Measurements from ENCODE around the gene TLR9.

Gene TLR9

DNA sequence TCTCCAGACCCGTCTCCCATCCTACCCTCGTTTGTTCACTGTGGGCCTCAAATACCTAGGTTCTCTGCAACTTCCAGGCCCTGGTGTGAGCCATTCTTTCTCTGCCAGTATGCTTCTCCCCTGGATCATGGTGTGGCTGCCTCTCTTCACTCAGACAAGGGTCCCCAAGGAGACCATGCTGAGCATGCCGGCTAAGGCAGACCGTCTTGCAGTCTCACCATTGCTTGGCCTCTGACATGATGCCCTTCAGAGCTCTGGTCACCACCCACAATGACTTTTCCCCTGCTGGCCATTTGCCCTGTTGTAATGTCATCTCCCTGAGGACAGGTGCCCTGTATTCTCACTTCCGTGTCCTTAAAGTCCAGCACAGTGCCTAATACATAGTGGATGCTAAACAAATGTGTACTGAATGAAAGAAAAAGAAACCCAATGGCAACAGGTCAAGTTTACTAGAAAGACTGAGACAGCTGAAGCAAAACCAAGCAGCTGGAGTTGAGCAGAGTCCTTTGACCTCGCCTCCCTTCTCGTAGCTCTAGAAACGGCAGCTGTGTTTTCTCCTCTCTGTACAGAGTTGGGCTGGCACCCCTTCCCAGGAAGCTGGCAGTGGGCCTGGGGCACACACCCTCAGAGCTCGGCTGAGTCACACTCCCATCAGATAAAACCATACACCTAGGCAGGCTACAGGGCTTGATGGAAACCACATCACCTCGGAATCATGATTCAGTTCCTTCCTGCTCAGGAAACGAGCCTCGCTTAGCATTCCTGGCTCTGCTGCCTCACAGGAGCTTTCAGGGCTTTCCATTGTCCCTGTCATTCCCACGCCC lies 8.6 kb downstream of the TLR9 start:
- peak; percentile 79 for DNase-seq

DNA sequence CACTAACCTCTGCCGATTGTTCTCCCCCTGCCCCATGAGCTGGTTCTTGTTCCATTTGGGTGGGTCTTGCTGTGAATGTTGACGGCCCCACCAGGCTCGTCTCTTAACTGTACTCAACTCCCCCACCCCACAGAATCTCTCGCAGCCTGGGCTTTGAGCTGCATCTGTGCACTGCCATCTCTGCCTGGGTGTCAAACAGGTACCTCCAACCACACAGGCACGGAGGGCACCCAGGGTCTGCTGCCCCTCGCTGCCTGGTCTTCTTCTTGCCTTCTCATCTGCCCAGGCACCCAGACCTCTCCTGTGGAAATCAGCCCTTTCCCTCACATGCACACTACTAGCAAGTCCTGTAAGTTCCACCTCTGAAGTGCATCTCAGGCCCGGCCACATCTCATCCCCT lies 10.1 kb downstream of the TLR9 start:
- DNase-seq, result no peak

DNA sequence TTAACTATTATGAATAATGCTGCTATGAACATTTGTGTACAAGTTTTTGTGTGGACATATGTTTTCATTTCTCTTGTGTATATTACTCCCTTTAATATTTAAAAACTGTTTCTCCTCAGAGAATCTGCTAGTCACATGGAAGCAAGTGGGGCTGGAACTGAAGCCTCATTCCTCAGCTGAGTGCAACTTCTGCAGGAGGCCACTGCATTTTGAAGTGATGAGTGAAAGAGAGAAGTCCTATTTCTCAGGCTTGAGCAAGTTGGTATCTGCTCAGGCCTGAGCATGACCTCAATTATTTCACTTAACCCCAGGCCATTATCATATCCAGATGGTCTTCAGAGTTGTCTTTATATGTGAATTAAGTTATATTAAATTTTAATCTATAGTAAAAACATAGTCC lies 11.5 kb downstream of the TLR9 start:
- no peak for DNase-seq

DNA sequence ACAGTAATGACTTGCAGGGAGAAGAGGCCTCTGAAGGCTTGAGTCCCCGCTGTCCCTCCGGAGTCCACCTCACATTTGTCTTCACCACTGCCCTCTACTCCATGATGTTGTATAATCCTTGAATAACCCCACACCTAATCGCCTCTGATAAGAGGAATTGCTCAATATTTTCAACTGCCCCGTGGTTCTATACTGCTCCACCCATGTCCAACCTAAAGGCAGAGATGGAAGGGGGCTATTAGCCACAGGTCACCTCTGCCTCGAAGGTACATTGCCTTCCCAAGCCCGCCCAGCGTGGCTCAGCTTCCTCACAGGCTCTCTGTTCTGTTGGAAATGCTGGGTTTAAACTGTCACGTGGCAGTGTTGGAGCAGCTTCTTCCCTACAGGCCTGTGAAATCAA lies 12.4 kb downstream of the TLR9 start:
- no peak for DNase-seq

DNA sequence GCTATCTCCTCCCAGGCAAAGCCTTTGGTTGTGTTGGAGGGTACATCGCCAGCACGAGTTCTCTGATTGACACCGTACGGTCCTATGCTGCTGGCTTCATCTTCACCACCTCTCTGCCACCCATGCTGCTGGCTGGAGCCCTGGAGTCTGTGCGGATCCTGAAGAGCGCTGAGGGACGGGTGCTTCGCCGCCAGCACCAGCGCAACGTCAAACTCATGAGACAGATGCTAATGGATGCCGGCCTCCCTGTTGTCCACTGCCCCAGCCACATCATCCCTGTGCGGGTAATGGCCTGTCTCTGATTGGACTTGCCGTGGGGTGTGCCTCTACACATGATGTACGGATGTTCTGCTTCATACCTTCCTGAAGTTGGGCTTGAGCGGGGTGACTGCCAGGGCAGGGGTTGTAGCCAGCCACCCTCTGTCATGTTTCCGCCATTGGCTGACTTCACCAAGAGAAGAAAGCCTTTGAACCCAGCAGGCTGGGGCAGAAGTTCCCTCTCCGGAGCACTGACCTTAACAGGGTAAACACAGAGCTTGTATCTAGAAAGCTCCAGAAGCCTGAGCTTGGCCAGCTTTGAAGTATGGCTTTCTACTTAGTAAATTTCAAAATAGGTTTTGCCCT lies 14.1 kb downstream of the TLR9 start:
- DNase-seq, result no peak

DNA sequence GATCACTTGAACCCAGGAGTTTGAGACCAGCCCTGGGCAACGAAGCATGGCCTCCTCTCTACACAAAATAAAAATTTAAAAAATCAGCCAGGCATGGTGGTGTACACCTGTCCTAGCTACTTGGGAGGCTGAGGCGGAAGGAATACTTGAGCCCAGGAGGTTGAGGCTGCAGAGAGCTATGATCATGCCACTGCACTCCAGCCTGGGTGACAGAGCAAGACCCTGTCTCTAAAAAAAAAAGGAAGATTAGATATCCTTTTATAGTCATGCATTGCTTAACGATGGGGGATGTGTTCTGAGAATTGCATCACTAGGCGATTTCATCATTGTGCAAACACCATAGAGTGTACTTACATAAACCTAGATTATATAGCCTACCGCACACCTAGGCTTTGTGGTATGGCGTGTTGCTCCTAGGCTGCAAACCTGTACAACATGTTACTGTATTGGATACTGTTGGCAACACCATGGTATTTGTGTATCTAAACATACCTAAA lies 14.8 kb downstream of the TLR9 start:
- no peak for DNase-seq

DNA sequence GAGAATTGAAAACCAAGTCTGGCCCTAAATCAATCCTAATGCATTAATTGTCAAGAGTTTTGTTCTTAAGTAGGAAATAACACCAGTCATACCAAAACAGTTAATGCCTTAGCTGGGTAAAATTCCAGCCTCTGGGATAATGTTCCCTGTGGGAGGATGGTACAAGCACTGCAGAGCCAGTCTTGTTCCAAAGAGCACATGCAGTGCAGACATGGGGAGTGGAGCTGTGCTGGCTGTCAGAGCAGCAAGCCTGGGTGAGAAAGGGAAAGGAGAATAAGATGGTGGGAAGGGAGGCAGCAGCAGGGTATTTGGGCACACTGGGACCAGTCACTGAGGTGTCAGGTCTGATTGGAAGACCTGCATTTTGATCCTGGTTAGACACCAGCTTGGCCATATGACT lies 15.4 kb downstream of the TLR9 start:
- no peak for DNase-seq

DNA sequence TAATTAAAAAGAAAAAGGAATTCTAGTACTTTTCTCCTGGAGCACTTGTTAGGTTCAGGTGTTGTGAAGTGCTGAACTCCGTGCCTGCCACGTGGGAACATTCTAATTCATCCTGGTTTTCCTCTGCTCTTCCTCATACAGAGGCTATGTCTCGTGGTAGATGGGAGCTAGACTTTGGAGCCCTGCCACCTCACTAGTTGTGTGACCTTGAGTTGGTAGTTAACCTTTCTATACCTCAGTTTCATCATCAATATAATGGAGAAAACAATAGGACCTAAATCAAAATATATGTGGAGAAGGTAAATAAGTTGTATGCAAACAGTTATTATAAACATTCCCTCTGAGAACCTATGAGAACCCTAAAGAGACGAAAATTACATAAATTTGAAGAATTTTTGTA lies 16.9 kb downstream of the TLR9 start:
- no peak for DNase-seq

DNA sequence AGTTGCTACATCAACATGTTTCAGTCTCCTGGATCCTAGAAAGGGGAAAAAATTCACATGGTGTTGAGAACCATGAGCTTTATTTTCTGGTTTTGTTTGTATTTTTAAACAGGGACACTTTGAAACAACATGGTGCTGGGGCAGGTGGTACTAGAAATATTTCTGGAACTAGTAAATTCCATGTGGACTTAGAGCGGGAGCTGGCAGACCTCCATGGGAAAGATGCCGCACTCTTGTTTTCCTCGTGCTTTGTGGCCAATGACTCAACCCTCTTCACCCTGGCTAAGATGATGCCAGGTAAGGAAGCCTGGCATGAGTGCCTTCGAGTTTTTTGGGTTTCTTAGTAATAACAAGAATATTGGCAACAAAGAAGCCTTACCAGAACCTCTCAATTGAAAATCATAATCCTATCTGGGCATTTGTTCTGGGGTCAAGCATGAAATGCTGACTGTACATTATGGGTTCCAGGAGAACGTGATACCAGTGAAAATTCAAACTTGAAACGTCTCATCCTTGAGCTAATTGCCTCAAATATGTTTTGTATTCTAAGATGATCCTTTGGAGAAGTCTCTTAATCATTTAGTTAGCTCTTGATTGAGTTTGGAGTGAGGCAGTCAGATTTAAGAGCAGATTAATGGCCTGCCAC lies 19.6 kb downstream of the TLR9 start:
- no peak for DNase-seq

DNA sequence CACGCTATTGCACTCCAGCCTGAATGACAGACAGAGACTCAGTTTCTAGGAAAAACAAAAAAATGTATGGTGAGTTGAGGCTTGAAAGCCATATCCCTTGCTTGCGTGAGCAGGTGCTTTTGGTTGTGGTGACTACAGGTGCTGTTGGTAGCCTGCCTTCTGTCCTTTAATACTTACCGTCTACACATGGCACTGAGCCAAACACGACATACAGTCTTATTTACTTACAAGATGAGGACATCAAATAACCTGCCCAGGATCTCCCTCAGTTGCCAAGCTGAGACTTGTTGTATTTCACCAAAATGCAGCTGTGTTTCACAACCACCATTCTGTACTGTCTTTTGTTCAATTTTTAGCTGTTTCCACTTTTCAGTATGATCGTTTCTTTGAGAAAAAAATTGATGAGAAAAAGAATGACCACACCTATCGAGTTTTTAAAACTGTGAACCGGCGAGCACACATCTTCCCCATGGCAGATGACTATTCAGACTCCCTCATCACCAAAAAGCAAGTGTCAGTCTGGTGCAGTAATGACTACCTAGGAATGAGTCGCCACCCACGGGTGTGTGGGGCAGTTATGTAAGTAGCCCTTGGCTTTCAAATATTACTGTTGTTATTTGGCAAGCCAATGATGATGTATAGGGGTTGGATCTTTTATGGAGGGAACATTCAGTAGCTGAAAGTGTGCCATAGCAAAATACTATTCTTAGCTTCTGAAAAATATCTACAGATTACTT lies 20.9 kb downstream of the TLR9 start:
- no peak for DNase-seq

DNA sequence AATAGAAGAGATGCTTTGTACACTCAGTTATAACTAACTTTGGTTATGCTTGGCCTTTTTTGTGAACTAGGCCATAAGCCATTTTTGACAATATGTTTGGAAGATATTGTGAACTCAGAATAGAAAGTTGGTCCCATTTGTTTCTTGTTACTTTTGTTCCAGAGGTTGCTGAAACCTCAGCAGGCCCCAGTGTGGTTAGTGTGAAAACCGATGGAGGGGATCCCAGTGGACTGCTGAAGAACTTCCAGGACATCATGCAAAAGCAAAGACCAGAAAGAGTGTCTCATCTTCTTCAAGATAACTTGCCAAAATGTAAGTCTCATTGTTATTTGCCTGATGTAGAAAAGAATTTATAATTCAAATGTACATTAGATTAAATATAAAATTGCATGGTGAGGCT lies 21.7 kb downstream of the TLR9 start:
- DNase-seq, result no peak

DNA sequence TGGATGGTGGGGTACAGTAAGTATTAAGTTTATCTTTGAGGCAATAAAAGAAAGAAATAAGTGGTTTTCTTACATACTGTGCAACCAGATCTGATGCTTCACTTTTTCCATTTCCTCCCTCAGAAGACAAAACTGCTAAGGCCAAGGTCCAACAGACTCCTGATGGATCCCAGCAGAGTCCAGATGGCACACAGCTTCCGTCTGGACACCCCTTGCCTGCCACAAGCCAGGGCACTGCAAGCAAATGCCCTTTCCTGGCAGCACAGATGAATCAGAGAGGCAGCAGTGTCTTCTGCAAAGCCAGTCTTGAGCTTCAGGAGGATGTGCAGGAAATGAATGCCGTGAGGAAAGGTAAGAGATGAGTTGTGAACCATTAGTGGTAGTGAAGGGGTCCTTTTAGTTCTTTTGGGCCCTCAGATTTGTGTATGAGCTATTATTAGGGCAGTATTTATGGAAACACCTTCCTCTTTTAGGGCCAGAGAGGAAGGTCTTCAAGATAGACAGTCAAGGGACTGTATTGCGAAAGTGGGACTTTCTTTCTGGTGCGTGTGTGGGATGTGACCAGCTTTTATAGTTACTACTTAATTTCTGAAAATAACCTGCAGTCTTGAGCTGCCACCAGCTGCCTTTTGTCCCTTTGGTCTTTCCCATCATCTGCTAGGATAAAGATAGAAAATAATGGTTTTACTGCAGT lies 22.9 kb downstream of the TLR9 start:
- DNase-seq, result no peak

DNA sequence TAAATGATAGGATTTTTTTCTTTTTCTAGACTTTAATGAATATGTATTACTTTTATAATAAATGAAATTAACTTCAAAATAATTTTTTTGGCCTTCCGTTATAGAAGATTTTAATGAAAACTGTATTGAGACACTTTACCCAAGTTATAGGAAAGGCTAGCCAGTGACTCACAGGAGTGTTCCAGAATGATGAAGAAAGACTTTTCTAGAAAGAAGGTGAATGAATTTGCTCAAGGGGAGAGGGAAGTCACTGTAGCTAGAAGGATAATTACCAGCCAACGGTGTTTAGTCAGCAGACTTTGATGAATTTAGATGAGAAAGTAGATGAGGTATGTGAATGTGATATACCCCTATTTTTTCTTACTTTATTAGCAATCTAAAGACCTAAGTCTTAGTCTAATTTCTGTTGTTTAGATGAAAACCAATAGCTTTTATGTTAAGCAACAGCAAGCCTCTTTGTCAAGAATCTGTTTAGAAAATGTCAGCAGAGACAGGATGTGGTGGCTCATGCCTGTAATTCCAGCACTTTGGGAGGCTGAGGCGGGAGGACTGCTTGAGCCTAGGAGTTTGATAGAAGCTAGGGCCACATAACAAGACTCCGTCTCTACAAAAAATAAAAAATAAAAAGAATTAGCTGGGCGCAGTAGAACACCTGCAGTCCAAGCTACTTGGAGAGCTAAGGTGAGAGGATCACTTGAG lies 24.3 kb downstream of the TLR9 start:
- no peak for DNase-seq

DNA sequence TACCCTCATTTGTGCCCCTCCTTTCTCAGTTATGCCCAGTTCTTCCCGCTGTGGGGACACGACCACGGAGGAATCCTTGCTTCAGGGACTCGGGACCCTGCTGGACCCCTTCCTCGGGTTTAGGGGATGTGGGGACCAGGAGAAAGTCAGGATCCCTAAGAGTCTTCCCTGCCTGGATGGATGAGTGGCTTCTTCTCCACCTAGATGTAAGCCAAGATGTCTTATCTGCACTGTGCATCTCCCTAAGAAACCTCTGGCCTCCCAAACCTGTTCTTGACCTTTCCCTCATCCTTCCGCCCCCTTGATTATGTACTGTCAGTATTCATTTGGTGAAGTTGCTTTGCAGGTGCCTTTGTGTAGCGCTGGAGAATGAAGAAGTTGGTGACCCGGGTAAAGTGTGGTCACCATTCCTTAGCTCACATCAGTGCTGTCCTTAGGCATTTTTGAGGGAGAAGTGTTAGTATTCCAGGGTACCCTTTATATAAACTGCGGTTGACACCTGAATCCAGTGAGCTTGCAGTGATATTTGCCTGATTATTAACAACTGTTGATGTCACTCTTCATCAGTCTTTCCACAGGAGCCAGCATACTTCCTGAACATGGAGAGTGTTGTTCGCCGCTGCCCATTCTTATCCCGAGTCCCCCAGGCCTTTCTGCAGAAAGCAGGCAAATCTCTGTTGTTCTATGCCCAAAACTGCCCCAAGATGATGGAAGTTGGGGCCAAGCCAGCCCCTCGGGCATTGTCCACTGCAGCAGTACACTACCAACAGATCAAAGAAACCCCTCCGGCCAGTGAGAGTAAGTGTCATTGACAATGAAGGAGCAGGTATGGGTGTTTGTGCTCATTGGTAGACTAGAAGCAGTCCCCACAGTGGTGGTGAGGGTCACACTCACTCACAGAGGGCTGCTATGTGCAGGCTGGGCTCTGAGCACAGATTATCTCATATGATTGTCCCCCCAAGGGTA lies 26.5 kb downstream of the TLR9 start:
- DNase-seq, result no peak

DNA sequence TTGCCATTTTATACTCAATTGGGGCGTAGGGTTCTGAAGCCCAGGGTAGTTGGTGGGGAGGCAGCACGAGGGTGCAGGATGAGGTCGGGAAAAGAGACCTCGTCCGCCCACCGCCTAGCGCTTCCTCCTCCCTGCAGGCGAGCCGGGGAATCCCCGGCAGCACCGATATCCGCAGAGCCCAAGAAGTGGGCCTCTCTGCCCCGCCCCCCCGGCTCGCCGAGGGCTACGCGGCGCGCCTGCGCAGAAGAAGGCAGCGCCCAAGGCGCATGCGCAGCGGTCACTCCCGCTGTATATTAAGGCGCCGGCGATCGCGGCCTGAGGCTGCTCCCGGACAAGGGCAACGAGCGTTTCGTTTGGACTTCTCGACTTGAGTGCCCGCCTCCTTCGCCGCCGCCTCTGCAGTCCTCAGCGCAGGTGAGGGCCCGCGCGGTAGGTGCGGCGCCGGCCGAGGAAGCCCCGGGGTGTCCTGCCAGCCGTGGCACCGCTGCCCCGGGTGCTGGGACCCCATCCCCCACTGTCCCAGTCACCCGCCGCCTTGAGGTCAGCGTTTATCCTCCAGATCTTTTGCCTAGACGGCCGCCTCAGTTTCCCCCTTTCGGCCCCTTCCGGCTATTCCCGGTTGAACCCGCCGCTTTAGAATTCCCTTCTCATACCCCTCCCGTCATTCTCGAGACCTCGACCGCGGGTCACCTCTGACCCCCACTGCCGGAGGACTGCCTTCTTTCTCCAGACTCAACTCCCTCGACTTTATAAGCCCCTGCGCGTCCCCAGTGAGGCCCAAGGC lies 27.4 kb downstream of the TLR9 start, which contains the start of gene ALAS1:
Gene ALAS1, plus strand, starts transcription at position 319 of the 784 bp plus-strand sequence. CDS start 1,082 bp downstream, outside the sequence.
- DNase-seq, result peak; percentile 93

DNA sequence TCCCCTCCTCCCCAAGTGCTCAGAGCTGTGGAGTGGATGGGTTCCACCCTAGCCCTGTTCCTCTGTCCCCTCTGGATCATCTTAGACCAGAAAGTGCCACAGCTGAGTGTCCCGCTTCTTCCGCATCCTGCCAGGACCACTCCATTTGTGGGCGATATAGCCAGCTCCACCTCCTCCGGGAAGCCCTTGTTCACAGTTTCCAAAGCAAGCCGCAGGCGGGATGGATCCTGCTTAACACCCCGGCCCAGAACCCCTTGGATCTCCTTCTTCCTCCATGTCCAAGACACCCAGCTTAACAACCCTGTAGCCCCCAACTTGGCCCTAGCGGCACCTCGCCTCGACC lies 28.0 kb downstream of the TLR9 start:
- no peak for DNase-seq

DNA sequence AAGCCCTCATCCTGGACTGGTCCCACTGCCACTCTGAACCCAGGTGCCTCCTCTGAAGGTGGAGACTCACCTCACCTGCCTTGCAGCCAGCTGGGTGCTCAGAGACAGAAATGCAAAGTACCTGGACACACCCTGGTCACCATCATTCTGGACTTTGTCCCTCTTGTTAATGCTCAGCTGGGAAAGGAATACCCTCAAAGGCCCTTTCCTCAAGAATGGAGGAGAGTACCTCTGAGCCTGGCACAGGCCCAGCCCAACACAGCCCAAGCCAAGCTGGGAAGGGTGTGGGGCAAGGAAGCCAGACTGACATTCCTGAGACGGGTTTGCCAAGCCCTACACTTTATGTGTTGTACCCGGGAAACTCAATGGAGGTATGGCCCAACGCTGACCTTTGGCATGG lies 28.5 kb downstream of the TLR9 start:
- no peak for DNase-seq

DNA sequence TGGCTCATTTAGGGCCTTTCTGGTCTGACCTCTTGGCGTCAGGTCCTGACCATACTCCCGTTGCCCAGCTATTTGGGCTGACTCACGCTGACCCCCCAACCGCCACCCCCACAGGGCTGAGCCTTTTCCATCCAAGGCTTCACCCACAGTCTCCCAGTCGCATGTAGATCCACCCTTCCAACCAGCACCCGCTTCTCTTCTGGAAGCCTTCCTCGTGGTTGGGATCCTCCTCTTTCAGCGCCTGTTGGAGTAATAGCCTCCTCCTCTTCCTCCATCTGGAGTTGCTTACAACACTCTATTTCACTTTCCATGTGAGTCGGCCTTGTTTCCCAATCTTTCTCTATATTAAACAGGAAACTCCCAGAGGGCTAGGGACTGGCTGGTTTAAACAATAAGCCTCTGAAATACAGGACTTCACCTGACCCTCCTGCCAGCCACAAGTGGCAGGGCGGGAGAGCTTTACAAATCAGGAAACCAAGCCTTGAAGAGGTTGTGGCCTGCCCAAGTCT lies 29.6 kb downstream of the TLR9 start:
- no peak for DNase-seq

DNA sequence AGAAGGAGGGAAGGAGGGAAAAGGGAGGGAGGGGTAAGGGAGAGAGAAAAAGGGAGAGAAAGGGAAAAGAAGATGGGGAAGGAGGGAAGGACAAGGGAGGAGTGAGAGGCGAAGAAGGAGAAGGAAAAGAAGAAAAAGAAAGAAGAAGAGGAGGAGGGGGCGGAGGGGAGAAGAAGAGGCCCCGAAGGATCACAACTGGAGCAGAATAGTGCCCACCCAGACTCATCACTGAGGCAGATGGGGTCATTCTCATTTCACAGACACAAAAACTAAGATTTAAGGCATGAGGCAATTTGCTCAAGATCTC lies 30.2 kb downstream of the TLR9 start:
- DNase-seq, result no peak
